ENCODE results near the gene DIS3L2. TPM values are rescaled to one million over a fixed set of nuclear protein-coding genes. Genes with fewer than 3 reads are reported as not detected.

The DIS3L2 gene
- total RNA-seq, 4 donors from 2014 or later: 18.7 to 30.9 (median 26.1) TPM

DNA sequence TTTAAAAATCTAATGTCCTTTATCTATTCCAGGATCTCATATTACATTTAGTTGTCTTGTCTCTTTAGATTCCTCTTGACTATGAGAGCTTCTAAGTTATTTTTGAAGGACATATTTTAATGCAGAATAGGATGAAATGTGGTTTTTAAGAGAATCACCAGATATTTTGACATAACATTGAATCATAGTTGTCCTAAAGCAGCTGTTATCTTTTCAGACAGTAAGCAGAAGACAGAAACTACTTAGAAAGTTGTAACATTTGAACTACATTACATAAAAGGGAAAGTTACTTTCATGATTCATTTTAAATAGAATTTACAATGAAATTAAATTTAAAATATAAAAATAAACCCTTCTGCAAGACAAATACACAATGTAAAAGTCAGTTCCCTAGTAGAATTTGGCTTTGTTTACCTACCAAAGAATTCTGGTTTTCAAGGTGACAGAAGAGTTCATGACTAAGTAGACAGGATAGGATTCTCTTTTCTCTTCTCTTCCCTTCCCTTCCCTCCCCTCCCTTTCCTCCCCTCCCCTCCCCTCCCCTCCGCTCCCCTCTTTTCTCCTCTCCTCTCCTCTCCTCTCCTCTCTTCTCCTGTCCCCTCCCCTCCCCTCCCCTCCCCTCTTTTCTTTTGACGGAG lies 186.0 kb downstream of the DIS3L2 start:
- TF ChIP-seq, protein P1, sequence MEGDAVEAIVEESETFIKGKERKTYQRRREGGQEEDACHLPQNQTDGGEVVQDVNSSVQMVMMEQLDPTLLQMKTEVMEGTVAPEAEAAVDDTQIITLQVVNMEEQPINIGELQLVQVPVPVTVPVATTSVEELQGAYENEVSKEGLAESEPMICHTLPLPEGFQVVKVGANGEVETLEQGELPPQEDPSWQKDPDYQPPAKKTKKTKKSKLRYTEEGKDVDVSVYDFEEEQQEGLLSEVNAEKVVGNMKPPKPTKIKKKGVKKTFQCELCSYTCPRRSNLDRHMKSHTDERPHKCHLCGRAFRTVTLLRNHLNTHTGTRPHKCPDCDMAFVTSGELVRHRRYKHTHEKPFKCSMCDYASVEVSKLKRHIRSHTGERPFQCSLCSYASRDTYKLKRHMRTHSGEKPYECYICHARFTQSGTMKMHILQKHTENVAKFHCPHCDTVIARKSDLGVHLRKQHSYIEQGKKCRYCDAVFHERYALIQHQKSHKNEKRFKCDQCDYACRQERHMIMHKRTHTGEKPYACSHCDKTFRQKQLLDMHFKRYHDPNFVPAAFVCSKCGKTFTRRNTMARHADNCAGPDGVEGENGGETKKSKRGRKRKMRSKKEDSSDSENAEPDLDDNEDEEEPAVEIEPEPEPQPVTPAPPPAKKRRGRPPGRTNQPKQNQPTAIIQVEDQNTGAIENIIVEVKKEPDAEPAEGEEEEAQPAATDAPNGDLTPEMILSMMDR (IDR thresholded peaks at IDR 0.05; ENCODE audit: low read depth): no peak

DNA sequence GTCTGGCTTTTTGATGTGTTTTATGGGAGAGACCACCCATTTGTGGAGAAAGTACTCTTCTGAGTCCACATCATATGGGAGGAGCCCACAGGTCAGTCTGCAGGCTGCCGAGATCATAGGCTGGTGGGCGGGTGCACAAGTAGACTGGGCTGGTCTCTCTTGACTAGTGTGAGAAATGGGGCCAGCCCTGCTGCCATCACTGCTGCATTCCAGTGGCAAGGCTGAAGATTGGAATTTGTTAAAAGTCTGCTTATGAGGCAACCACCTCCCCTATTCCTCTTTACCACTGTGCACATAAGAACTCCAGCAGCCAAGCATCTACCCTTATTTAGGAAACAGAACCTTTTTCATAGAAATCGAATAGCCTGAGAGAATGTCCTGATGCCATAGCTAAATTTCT lies 200.7 kb downstream of the DIS3L2 start:
- TF ChIP-seq, protein P1 (IDR thresholded peaks at IDR 0.05; ENCODE audit: low read depth): no peak

DNA sequence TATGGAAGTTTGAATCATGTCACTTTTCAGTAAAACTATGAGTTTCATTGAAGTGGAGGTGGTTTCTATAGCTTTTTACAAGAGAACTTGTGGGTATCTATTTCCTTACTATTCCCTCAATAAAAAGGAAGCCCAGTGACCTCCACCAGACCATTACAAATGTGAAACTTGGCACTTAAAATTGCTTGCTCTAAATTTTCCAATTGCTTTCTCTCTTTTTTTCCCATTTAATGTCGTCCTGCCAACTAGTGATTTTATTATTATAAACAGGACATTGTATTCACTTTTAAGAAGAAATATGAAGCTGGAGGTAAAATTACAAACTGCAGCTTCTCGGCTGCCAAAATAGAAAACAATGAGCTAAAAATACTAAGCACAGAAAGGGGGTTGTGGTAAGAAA lies 208.9 kb downstream of the DIS3L2 start:
- TF ChIP-seq, protein P1 (IDR thresholded peaks at IDR 0.05; ENCODE audit: low read depth): no peak

DNA sequence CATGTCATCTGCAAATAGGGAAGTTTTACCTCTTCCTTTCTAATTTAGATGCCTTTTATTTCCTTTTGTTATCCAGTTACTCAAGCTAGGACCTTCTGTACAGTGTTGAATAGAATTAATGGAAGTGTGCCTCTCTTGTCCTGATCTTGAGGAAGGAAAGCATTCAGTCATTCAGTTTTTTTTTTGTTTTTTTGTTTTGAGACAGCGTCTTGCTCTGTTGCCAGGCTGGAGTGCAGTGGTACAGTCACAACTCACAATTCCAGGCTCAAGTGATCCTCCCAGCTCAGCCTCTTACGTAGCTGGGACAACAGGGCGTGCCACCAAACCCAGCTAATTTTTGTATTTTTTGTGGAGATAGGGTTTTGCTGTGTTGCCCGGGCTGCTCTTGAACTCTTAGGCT lies 213.1 kb downstream of the DIS3L2 start:
- TF ChIP-seq, protein P1 (IDR thresholded peaks at IDR 0.05; ENCODE audit: low read depth): no peak

DNA sequence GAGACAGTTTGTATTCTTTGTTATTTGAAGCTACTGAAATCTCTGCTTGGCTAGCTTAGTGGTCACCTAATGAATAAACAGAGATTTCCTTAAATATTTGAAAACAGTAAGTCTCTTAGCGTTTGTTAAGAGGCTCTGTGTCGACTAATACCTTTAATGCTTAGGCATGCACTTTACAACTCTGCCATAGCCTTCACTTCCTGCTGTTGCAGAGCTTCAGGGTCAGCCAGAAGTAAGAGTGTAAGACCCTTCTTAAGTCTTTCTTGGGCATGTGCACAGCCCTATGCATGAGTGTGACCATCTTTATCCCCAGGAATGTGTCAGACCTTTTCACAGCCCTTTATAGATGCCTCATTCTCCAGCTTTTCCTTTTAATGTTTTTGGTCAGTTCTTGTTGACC lies 221.8 kb downstream of the DIS3L2 start:
- TF ChIP-seq, protein P1 (IDR thresholded peaks at IDR 0.05; ENCODE audit: low read depth): no peak

DNA sequence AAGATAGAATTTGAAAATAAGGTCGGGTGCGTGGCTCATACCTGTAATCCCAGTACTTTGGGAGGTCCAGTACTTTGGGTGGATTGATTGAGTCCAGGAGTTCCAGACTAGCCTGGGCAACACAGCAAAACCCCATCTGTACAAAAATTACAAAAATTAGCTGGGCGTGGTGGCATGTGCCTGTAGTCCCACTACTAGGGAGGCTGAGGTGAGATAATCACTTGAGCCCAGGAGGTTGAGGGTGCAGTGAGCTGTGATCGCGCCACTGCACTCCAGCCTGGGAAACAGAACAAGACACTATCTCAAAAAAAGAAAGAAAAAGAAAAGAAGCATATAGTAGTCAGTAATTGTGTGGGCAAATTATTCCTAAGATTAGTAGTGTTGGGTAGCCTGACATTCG lies 222.8 kb downstream of the DIS3L2 start:
- TF ChIP-seq, protein P1 (IDR thresholded peaks at IDR 0.05; ENCODE audit: low read depth): no peak

DNA sequence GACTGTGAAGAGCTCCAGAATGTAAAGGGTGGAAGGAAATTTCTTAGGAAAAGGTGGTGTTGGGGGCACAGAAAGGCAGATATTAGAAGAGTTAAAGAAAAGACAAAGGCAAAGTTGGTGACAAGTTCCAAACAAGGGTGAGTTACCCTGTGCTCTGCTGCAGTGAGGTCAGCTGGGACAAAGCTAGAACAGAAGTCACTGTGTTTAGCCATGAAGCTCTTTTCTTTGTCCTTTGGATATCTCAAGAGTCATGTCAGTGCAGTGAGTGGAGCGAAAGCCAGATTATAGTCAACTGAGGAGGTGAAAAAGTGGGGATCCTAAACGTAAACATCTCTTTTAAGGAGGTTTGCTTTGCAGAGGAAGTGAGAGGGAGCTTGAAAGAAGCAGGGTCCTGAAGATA lies 229.3 kb downstream of the DIS3L2 start:
- TF ChIP-seq, protein P1 (IDR thresholded peaks at IDR 0.05; ENCODE audit: low read depth): no peak

Measured in subcutaneous adipose tissue (tissue), 4 donors.